NB4 (cell line): ENCODE results near the gene TAS2R1.

Experiments
- TF ChIP-seq, protein P1 (sequence below): IDR thresholded peaks from one replicate; pipeline ENCODE4 v1.5.1; 2012; ENCODE audit warnings: low read depth, low read length
- TF ChIP-seq, protein P2 (sequence below): IDR thresholded peaks from 2 replicates; pipeline ENCODE4 v1.6.1; 2011; ENCODE audit warnings: low read depth, low read length

DNA sequence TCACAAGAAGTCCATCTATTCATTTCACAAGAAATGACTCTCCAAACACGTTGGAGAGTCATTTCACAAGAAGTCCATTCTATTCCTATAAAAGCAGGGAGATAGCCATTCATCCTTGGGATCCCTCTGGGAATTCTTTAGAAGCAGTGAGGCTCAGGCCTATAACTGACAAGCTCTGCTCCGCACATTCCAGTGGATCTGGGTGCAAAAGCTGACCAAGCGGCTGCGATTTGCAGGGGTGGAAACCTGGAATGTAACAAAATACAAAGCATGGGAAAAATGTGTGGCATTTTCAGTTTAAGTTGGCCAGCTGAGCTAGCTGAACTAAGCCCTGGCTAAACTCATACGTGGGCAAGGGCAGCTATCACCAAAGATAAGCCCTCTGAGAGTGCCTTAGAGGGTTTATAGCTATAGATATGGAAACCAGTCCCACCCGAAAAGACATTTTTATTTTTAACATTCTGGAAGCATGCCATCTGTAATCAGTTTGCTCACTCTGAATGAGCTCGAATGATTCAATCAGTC, 8.7 kb downstream of the TAS2R1 start:
- TF ChIP-seq, protein P1, sequence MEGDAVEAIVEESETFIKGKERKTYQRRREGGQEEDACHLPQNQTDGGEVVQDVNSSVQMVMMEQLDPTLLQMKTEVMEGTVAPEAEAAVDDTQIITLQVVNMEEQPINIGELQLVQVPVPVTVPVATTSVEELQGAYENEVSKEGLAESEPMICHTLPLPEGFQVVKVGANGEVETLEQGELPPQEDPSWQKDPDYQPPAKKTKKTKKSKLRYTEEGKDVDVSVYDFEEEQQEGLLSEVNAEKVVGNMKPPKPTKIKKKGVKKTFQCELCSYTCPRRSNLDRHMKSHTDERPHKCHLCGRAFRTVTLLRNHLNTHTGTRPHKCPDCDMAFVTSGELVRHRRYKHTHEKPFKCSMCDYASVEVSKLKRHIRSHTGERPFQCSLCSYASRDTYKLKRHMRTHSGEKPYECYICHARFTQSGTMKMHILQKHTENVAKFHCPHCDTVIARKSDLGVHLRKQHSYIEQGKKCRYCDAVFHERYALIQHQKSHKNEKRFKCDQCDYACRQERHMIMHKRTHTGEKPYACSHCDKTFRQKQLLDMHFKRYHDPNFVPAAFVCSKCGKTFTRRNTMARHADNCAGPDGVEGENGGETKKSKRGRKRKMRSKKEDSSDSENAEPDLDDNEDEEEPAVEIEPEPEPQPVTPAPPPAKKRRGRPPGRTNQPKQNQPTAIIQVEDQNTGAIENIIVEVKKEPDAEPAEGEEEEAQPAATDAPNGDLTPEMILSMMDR = no peak
- TF ChIP-seq, protein P2, sequence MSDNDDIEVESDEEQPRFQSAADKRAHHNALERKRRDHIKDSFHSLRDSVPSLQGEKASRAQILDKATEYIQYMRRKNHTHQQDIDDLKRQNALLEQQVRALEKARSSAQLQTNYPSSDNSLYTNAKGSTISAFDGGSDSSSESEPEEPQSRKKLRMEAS = no peak
